Liver (tissue), 9 donors: ENCODE data around the gene DNAJC5. TPM values are rescaled to one million over a fixed set of nuclear protein-coding genes. Genes with fewer than 3 reads are reported as not detected.
"Not testable (repeated sequence)": the region's sequence is repeated elsewhere in the genome, so short reads cannot be mapped to it uniquely, and the experiment has no call there.

ENCODE experiments used
- DNase-seq: peaks from one replicate; pipeline ENCODE4 v3.0.0-alpha.2; 2017; ENCODE audit warnings: low spot score
- H3K27ac ChIP-seq, 2 donors: one replicate each; pipeline ENCODE4 v1.7.0; 2013; ENCODE audit warnings: inconsistent platforms in 2 of 2, low read length in 2 of 2, control low read depth in 1 of 2, low read depth in 1 of 2, mild to moderate bottlenecking in 1 of 2
- H3K27me3 ChIP-seq, 4 donors: one replicate each; pipeline versions ENCODE4 v1.6.1 to v1.7.0; 2013; ENCODE audit warnings: low read length in 3 of 4, inconsistent platforms in 1 of 4, mild to moderate bottlenecking in 1 of 4, moderate library complexity in 1 of 4; ENCODE audit not compliant: control insufficient read depth in 4 of 4, insufficient read depth in 4 of 4
- H3K36me3 ChIP-seq, 4 donors: one replicate each; pipeline versions ENCODE4 v1.6.1 to v1.7.0; 2013; ENCODE audit warnings: low read length in 3 of 4, mild to moderate bottlenecking in 3 of 4, low read depth in 1 of 4, moderate library complexity in 1 of 4; ENCODE audit not compliant: control insufficient read depth in 4 of 4, insufficient read depth in 3 of 4
- H3K4me1 ChIP-seq, 4 donors: one replicate each; pipeline versions ENCODE4 v1.6.1 to v1.7.0; 2013; ENCODE audit warnings: low read length in 3 of 4, mild to moderate bottlenecking in 3 of 4, moderate library complexity in 1 of 4; ENCODE audit not compliant: control insufficient read depth in 4 of 4, insufficient read depth in 4 of 4
- H3K4me3 ChIP-seq, 3 donors: one replicate each; pipeline versions ENCODE4 v1.6.1 to v1.7.0; 2013; ENCODE audit warnings: low read length in 3 of 3, control low read depth in 1 of 3, low read depth in 1 of 3, mild to moderate bottlenecking in 1 of 3
- H3K9ac ChIP-seq, 2 donors: one replicate each; pipeline ENCODE4 v1.7.0; 2013; ENCODE audit warnings: low read length in 2 of 2, mild to moderate bottlenecking in 2 of 2, moderate library complexity in 2 of 2, control low read depth in 1 of 2, low read depth in 1 of 2
- H3K9me3 ChIP-seq, 4 donors: one replicate each; pipeline versions ENCODE4 v1.6.1 to v1.7.0; 2013; ENCODE audit warnings: low read length in 3 of 4; ENCODE audit not compliant: control insufficient read depth in 4 of 4
- ATF3 ChIP-seq: IDR thresholded peaks from 2 replicates; pipeline ENCODE4 v1.6.1; 2016; ENCODE audit warnings: antibody characterized with exemption
- CTCF ChIP-seq: fragments of 150-350 bp; IDR thresholded peaks from 2 replicates; pipeline ENCODE4 v1.5.1; 2017; ENCODE audit warnings: improper control_type of control experiment, low read depth, low read length; ENCODE audit not compliant: missing input control
- EGR1 ChIP-seq, 2 donors: IDR thresholded peaks; 2 replicates each; pipeline ENCODE4 v1.6.1; 2016 to 2018; ENCODE audit warnings: antibody characterized with exemption in 2 of 2, low read depth in 2 of 2
- FOXA1 ChIP-seq: IDR thresholded peaks from 2 replicates; pipeline ENCODE4 v1.6.1; 2016; ENCODE audit warnings: antibody characterized with exemption
- FOXA2 ChIP-seq: IDR thresholded peaks from 2 replicates; pipeline ENCODE4 v1.6.1; 2016; ENCODE audit warnings: antibody characterized with exemption
- GABPA ChIP-seq, 2 donors: IDR thresholded peaks in 1 of 2; conservative IDR thresholded peaks in 1 of 2; 2 replicates each; pipeline ENCODE4 v1.6.1; 2016; ENCODE audit warnings: antibody characterized with exemption in 2 of 2, mild to moderate bottlenecking in 1 of 2, moderate library complexity in 1 of 2
- HNF4A ChIP-seq, 2 donors: conservative IDR thresholded peaks; 2 replicates each; pipeline ENCODE4 v1.6.1; 2016; ENCODE audit warnings: antibody characterized with exemption in 2 of 2, mild to moderate bottlenecking in 2 of 2
- HNF4G ChIP-seq: IDR thresholded peaks from 2 replicates; pipeline ENCODE4 v1.6.1; 2016; ENCODE audit warnings: antibody characterized with exemption
- MAX ChIP-seq: IDR thresholded peaks from 2 replicates; pipeline ENCODE4 v1.6.1; 2016; ENCODE audit warnings: antibody characterized with exemption
- RAD21 ChIP-seq, 2 donors: IDR thresholded peaks; 2 replicates each; pipeline ENCODE4 v1.6.1; 2016; ENCODE audit warnings: antibody characterized with exemption in 2 of 2, mild to moderate bottlenecking in 2 of 2
- SP1 ChIP-seq: IDR thresholded peaks from 2 replicates; pipeline ENCODE4 v1.6.1; 2018; ENCODE audit warnings: antibody characterized with exemption, mild to moderate bottlenecking
- TAF1 ChIP-seq: conservative IDR thresholded peaks from 2 replicates; pipeline ENCODE4 v1.6.1; 2016; ENCODE audit warnings: antibody characterized with exemption, mild to moderate bottlenecking
- YY1 ChIP-seq: IDR thresholded peaks from 2 replicates; pipeline ENCODE4 v1.6.1; 2016; ENCODE audit warnings: antibody characterized with exemption, mild to moderate bottlenecking
- WGBS: extraction: QIAGEN DNeasy Blood & Tissue Kit; methylation state at CpG from one replicate; pipeline ENCODE4 v1.1.7; 2013; 5-methylcytosine and 5-hydroxymethylcytosine counted together
- polyA plus RNA-seq, 2 donors: library from polyadenylated mRNA; stranded (reverse) in 1 of 2; unstranded in 1 of 2; fragments of 200-250 nt in 1 of 2; fragments of >200 nt in 1 of 2; fragmentation: Nextera tagmentation in 1 of 2; extraction: Ambion mirVana in 1 of 2; gene quantifications; one replicate each; pipeline versions ENCODE4 v1.2.1 to v1.2.3, GENCODE V29; 2013 to 2015
- total RNA-seq, 2 donors: library from RNA; depleted of rRNA; stranded (reverse); fragments of >200 nt; gene quantifications; one replicate each; pipeline ENCODE4 v1.2.3, GENCODE V29; 2014
- donor health status: healthy.
- donor health status: healthy.
- donor health status: healthy.
- donor health status: healthy.
- donor health status: healthy.

DNAJC5 gene
- total and polyA plus RNA-seq, 4 donors: 8.2 to 28.6 (median 18.7) TPM

- no peak overlapping the region for H3K4me3 ChIP-seq
- no peak for TF ChIP-seq RAD21 (IDR thresholded peaks at IDR 0.05)
- TF ChIP-seq EGR1 (IDR thresholded peaks at IDR 0.05; ENCODE audit: low read depth in 2 of 2): no peak
- TF ChIP-seq FOXA1: no peak
- no peak for TF ChIP-seq MAX
- no peak for TF ChIP-seq HNF4G
- no peak for TF ChIP-seq TAF1
- no peak for TF ChIP-seq SP1
- TF ChIP-seq GABPA (IDR thresholded peaks at IDR 0.05 in 1 of 2, conservative IDR thresholded peaks at IDR 0.05 in 1 of 2): no peak
- no peak overlapping the region for H3K27ac ChIP-seq
- no peaks in the 10 kb centered on the region for H3K9me3 ChIP-seq
- no peak for DNase-seq
- peaks cover 16 to 58% (median 31%) of the 10 kb centered on the region in 4 donors for H3K36me3 ChIP-seq
- no peaks in the 10 kb centered on the region for H3K27me3 ChIP-seq
- H3K9ac ChIP-seq: no peak overlapping the region
- 95% methylated on average over 19 of the region's 19 CpGs for WGBS
- H3K4me1 ChIP-seq: no peaks in the 10 kb centered on the region
Observed at GRCh38 chr20:63876489-63877036, 18.4 kb upstream of the DNAJC5 start.

- 90% methylated on average over 32 of the region's 32 CpGs for WGBS
- no peak overlapping the region for H3K27ac ChIP-seq
Observed at GRCh38 chr20:63877755-63878470, 17.0 kb upstream of the DNAJC5 start.

GRCh38 chr20:63878899-63879663 lies 15.8 kb upstream of the DNAJC5 start:
- no peak overlapping the region for H3K27ac ChIP-seq
- peaks cover 14 to 67% (median 23%) of the 10 kb centered on the region in 4 donors for H3K36me3 ChIP-seq

More at GRCh38 chr20:63877755-63878470, 17.0 kb upstream of the DNAJC5 start:
- no peak overlapping the region for H3K9ac ChIP-seq
- H3K36me3 ChIP-seq: peaks cover 16 to 64% (median 27%) of the 10 kb centered on the region in 4 donors
- H3K9me3 ChIP-seq: no peaks in the 10 kb centered on the region
- H3K4me3 ChIP-seq: no peak overlapping the region
- DNase-seq: no peak
- no peak for TF ChIP-seq FOXA1
- no peak for TF ChIP-seq ATF3
- no peaks in the 10 kb centered on the region for H3K27me3 ChIP-seq
- peaks cover 0 to 3% (median 0%) of the 10 kb centered on the region in 4 donors for H3K4me1 ChIP-seq

GRCh38 chr20:63880901-63881300 lies 14.0 kb upstream of the DNAJC5 start:
- not testable (repeated sequence) for H3K9me3 ChIP-seq, H3K4me3 ChIP-seq, H3K27me3 ChIP-seq, H3K27ac ChIP-seq, DNase-seq, H3K9ac ChIP-seq
- Histone ChIP-seq H3K4me1 (peaks cover 4 to 16% (median 13%) of the 10 kb centered on the region in 4 donors), H3K36me3 (peaks cover 6 to 63% (median 12%) of the 10 kb centered on the region in 4 donors)
- 96% methylated on average over 13 of the region's 13 CpGs for WGBS

More at GRCh38 chr20:63878899-63879663, 15.8 kb upstream of the DNAJC5 start:
- no peak for DNase-seq
- peaks cover 3 to 12% (median 6%) of the 10 kb centered on the region in 4 donors for H3K4me1 ChIP-seq
- no peaks in the 10 kb centered on the region for H3K9me3 ChIP-seq
- H3K9ac ChIP-seq: no peak overlapping the region
- TF ChIP-seq FOXA2 (no peak), ATF3 (no peak), CTCF (no peak), GABPA (IDR thresholded peaks at IDR 0.05 in 1 of 2, conservative IDR thresholded peaks at IDR 0.05 in 1 of 2) (no peak), HNF4A (conservative IDR thresholded peaks at IDR 0.05) (no peak), HNF4G (no peak), TAF1 (no peak), YY1 (no peak)
- H3K27me3 ChIP-seq: no peaks in the 10 kb centered on the region
- H3K4me3 ChIP-seq: no peak overlapping the region
- WGBS: 95% methylated on average over 14 of the region's 14 CpGs
